B cell (primary cell): ENCODE data around the gene CYP27C1. TPM values are rescaled to one million over a fixed set of nuclear protein-coding genes. Genes with fewer than 3 reads are reported as not detected.

Experiments
- ATAC-seq: fragments of 200-7000 bp; cut with Tn5 transposase; one replicate; pipeline ENCODE4 v1.10.0; 2021; ENCODE audit warnings: low read depth, mild to moderate bottlenecking, moderate number of reproducible peaks, moderate library complexity
- CTCF ChIA-PET: fragments of 350-600 bp; sonication (Branson Sonifier 250); formaldehyde crosslinking; loops from one replicate; lab custom pipeline; 2021; ENCODE audit warnings: antibody characterized with exemption, inconsistent platforms; lab: Charles Lee
- POLR2A ChIA-PET: fragments of 350-600 bp; sonication (Branson Sonifier 250); formaldehyde crosslinking; loops from one replicate; lab custom pipeline; 2021; ENCODE audit warnings: antibody characterized with exemption; lab: Charles Lee
- DNase-seq: peaks from one replicate; pipeline ENCODE4 v3.0.0; 2013
- H2AFZ ChIP-seq: 2 replicates; pipeline ENCODE4 v1.6.1; 2012; ENCODE audit warnings: mild to moderate bottlenecking, low read depth, low read length; ENCODE audit not compliant: insufficient read depth, poor library complexity, severe bottlenecking
- H3K27ac ChIP-seq, 2 donors: 1 replicate in 1 of 2; 2 replicates in 1 of 2; pipeline ENCODE4 v1.5.1; 2012 to 2013; ENCODE audit warnings: low read length in 2 of 2, mild to moderate bottlenecking in 2 of 2, moderate library complexity in 1 of 2
- H3K27me3 ChIP-seq, 4 experiments: fragments of 200-600 bp in 1 of 4; sonication (generic) in 1 of 4; replicated peaks in 1 of 4; 1 replicate in 2 of 4; 2 replicates in 2 of 4; pipeline versions ENCODE4 v1.6.1 to v1.7.0; 2013 to 2016; ENCODE audit warnings: low read length in 3 of 4, mild to moderate bottlenecking in 2 of 4, mixed read lengths in 1 of 4, moderate library complexity in 1 of 4; ENCODE audit not compliant: insufficient read depth in 4 of 4, control insufficient read depth in 3 of 4; ENCODE audit errors: control extremely low read depth in 1 of 4
- H3K36me3 ChIP-seq, 2 experiments: replicated peaks in 1 of 2; 1 replicate in 1 of 2; 2 replicates in 1 of 2; pipeline versions ENCODE4 v1.6.1 to v1.7.1; 2013; ENCODE audit warnings: low read length in 1 of 2; ENCODE audit not compliant: insufficient read depth in 2 of 2, control insufficient read depth in 1 of 2; ENCODE audit errors: control extremely low read depth in 1 of 2, extremely low read depth in 1 of 2
- H3K4me1 ChIP-seq, 2 donors: fragments of 200-600 bp in 1 of 2; sonication (generic) in 1 of 2; 1 replicate in 1 of 2; 2 replicates in 1 of 2; pipeline versions ENCODE4 v1.5.1 to v1.6.1; 2013 to 2017; ENCODE audit warnings: low read length in 2 of 2; ENCODE audit not compliant: control insufficient read depth in 2 of 2, insufficient read depth in 2 of 2
- H3K4me2 ChIP-seq: replicated peaks from 2 replicates; pipeline ENCODE3; 2012; ENCODE audit warnings: mild to moderate bottlenecking, low read depth, low read length; ENCODE audit not compliant: poor library complexity, severe bottlenecking
- H3K4me3 ChIP-seq, 5 experiments: fragments of 200-600 bp in 1 of 5; sonication (generic) in 1 of 5; 1 replicate in 3 of 5; 2 replicates in 2 of 5; pipeline versions ENCODE4 v1.5.1 to v1.7.0; 2011 to 2016; ENCODE audit warnings: low read length in 4 of 5, mild to moderate bottlenecking in 4 of 5, low read depth in 2 of 5, control low read depth in 1 of 5, moderate library complexity in 1 of 5; ENCODE audit not compliant: insufficient read depth in 1 of 5; ENCODE audit errors: control extremely low read depth in 1 of 5, extremely low read depth in 1 of 5
- H3K79me2 ChIP-seq: fragments of 200-600 bp; sonication (generic); one replicate; pipeline ENCODE4 v1.6.0; 2016; ENCODE audit warnings: low read length; ENCODE audit not compliant: control insufficient read depth, insufficient read depth
- H3K9ac ChIP-seq: fragments of 200-600 bp; sonication (generic); 2 replicates; pipeline ENCODE4 v1.6.1; 2017; ENCODE audit warnings: mild to moderate bottlenecking, low read length, moderate library complexity
- H3K9me3 ChIP-seq, 3 donors: one replicate each; pipeline versions ENCODE4 v1.6.1 to v1.7.1; 2013; ENCODE audit warnings: low read length in 2 of 3; ENCODE audit not compliant: control insufficient read depth in 2 of 3, insufficient read depth in 1 of 3; ENCODE audit errors: control extremely low read depth in 1 of 3
- H4K20me1 ChIP-seq: 2 replicates; pipeline ENCODE4 v1.6.0; 2012; ENCODE audit warnings: mild to moderate bottlenecking, low read length; ENCODE audit not compliant: insufficient read depth, control insufficient read depth, poor library complexity, severe bottlenecking
- H3K27ac Mint-ChIP-seq: one replicate; pipeline ENCODE4 v1.8.0; 2021; ENCODE audit warnings: mixed read lengths
- H3K27me3 Mint-ChIP-seq: one replicate; pipeline ENCODE4 v1.8.0; 2021; ENCODE audit warnings: mixed read lengths
- H3K4me1 Mint-ChIP-seq: one replicate; pipeline ENCODE4 v1.8.0; 2021; ENCODE audit warnings: mixed read lengths
- H3K4me3 Mint-ChIP-seq: one replicate; pipeline ENCODE4 v1.8.0; 2021; ENCODE audit warnings: mixed read lengths
- H3K9me3 Mint-ChIP-seq: one replicate; pipeline ENCODE4 v1.8.0; 2022; ENCODE audit warnings: mixed read lengths; ENCODE audit not compliant: insufficient read depth
- EZH2 ChIP-seq: IDR thresholded peaks from 2 replicates; pipeline ENCODE4 v1.6.1; 2012; ENCODE audit warnings: borderline replicate concordance, low read depth, mild to moderate bottlenecking, moderate library complexity, low read length; ENCODE audit not compliant: insufficient read depth, poor library complexity, severe bottlenecking
- WGBS: methylation state at CpG from one replicate; pipeline ENCODE4 v1.1.5; 2013; ENCODE audit warnings: missing lambda C conversion rate; ENCODE audit not compliant: insufficient coverage; 5-methylcytosine and 5-hydroxymethylcytosine counted together
- intact Hi-C: fragments of 100-400 bp; cut with micrococcal nuclease; formaldehyde crosslinking; loops from one replicate; pipeline ENCODE4 v1.10.0; 2022
- polyA plus RNA-seq: library from polyadenylated mRNA; depleted of rRNA; stranded (reverse); fragments of >200 nt; gene quantifications from 2 replicates; pipeline ENCODE4 v1.2.3, GENCODE V29; 2012
- total RNA-seq, 2 donors: library from RNA; stranded (reverse); fragments of 120-200 nt in 1 of 2; gene quantifications; 1 replicate in 1 of 2; 2 replicates in 1 of 2; pipeline versions ENCODE4 v1.2.3 to v1.2.4, GENCODE V29; 2013 to 2022
- TF ChIP-seq, protein P1 (sequence below): fragments of 200-600 bp; IDR thresholded peaks from one replicate; pipeline ENCODE4 v1.8.0; 2022; ENCODE audit warnings: antibody characterized with exemption, mild to moderate bottlenecking

CYP27C1 gene
- total and polyA plus RNA-seq, 2 donors (not counting 1 experiment from before 2014, with no cell fraction given): not detected

GRCh38 chr2:127201452-127201851, 18.6 kb downstream of the CYP27C1 start:
- Histone ChIP-seq H4K20me1 (no peaks in the 10 kb centered on the region), H3K4me1 (no peaks in the 10 kb centered on the region), H3K36me3 (no peaks in the 10 kb centered on the region), H3K79me2 (no peaks in the 10 kb centered on the region), H3K4me2 (no peak overlapping the region), H3K9me3 (no peaks in the 10 kb centered on the region), H3K4me3 (no peak overlapping the region), H3K27ac (no peak overlapping the region), H3K9ac (no peak overlapping the region), H3K27me3 (peaks cover 0 to 5% (median 0%) of the 10 kb centered on the region in 4 experiments), H2AFZ (no peak overlapping the region)
- DNase-seq: no peak
- Mint-ChIP-seq H3K4me1 (peaks cover 5% of the 10 kb centered on the region), H3K27me3 (peaks cover 14% of the 10 kb centered on the region), H3K27ac (no peak overlapping the region), H3K4me3 (no peak overlapping the region), H3K9me3 (no peaks in the 10 kb centered on the region)
- WGBS: 98% methylated on average over 4 of the region's 5 CpGs
- no peak for TF ChIP-seq EZH2
- POLR2A ChIA-PET: no interaction called here
- intact Hi-C loops: no loop called here
- ATAC-seq: no peak
- CTCF ChIA-PET: no interaction called here

DNA sequence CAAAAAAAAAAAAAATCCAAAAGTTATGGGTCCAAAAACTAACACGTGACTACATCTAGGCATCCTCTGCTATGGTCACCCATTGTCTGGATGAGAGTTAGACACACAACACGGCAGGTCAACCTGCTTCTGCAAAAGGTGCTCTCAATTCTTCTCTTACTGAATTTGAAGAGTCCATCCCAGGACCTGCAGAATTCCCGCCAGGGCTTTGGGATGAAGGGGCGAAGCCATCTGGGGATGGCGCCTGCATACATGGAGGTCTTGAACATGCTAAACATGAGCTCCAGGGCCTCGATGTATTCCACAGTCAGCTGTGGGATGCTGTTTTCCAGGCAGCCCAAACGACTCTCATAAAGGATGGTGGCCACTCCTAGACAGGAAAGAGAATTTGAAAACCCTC, 19.1 kb downstream of the CYP27C1 start:
- Mint-ChIP-seq H3K4me1 (peaks cover 5% of the 10 kb centered on the region), H3K27me3 (peaks cover 12% of the 10 kb centered on the region), H3K4me3 (no peak overlapping the region), H3K9me3 (no peaks in the 10 kb centered on the region), H3K27ac (no peak overlapping the region)
- Histone ChIP-seq H3K4me2 (no peak overlapping the region), H3K4me3 (no peak overlapping the region), H3K9ac (no peak overlapping the region), H3K27me3 (peaks cover 0 to 4% (median 0%) of the 10 kb centered on the region in 4 experiments), H2AFZ (no peak overlapping the region), H4K20me1 (no peaks in the 10 kb centered on the region), H3K4me1 (no peaks in the 10 kb centered on the region), H3K9me3 (no peaks in the 10 kb centered on the region), H3K79me2 (no peaks in the 10 kb centered on the region), H3K36me3 (no peaks in the 10 kb centered on the region), H3K27ac (no peak overlapping the region)
- WGBS: 91% methylated on average over 6 of the region's 7 CpGs
- DNase-seq (no peak), ATAC-seq (no peak)
- POLR2A ChIA-PET: no interaction called here
- CTCF ChIA-PET: no interaction called here
- TF ChIP-seq EZH2: no peak
- TF ChIP-seq, protein P1, sequence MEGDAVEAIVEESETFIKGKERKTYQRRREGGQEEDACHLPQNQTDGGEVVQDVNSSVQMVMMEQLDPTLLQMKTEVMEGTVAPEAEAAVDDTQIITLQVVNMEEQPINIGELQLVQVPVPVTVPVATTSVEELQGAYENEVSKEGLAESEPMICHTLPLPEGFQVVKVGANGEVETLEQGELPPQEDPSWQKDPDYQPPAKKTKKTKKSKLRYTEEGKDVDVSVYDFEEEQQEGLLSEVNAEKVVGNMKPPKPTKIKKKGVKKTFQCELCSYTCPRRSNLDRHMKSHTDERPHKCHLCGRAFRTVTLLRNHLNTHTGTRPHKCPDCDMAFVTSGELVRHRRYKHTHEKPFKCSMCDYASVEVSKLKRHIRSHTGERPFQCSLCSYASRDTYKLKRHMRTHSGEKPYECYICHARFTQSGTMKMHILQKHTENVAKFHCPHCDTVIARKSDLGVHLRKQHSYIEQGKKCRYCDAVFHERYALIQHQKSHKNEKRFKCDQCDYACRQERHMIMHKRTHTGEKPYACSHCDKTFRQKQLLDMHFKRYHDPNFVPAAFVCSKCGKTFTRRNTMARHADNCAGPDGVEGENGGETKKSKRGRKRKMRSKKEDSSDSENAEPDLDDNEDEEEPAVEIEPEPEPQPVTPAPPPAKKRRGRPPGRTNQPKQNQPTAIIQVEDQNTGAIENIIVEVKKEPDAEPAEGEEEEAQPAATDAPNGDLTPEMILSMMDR: no peak
- intact Hi-C loops: no loop called here
